OCI-LY7 (cell line): ENCODE measurements around the gene AK2. TPM values are rescaled to one million over a fixed set of nuclear protein-coding genes. Genes with fewer than 3 reads are reported as not detected.

ENCODE experiments used
- BruUV-seq: library from RNA; stranded (reverse); fragments of 400-500 nt; replicated peaks from 2 replicates; lab custom pipeline; 2021; lab: Mats Ljungman, UMichigan
- CTCF ChIA-PET: fragments of 300-600 bp; sonication (Branson Sonifier 250); formaldehyde crosslinking; loops from one replicate; lab custom pipeline; 2022; ENCODE audit warnings: antibody characterized with exemption; ENCODE audit not compliant: unreplicated experiment; lab: Charles Lee
- POLR2A ChIA-PET: fragments of 300-600 bp; sonication (Branson Sonifier 250); formaldehyde crosslinking; loops from one replicate; lab custom pipeline; 2022; ENCODE audit warnings: antibody characterized with exemption; lab: Charles Lee
- DNase-seq: peaks from one replicate; pipeline ENCODE4 v3.0.0-alpha.2; 2015; ENCODE audit warnings: low spot score
- H2AFZ ChIP-seq: fragments of 200-600 bp; sonication (generic), shearing (Covaris generic); 2 replicates; pipeline ENCODE4 v1.6.1; 2014; ENCODE audit warnings: mild to moderate bottlenecking, antibody characterized with exemption, low read length, moderate library complexity
- H3K27ac ChIP-seq: fragments of 200-600 bp; sonication (generic); 2 replicates; pipeline ENCODE4 v1.5.1; 2014; ENCODE audit warnings: mixed run types, low read depth, mild to moderate bottlenecking, moderate library complexity, low read length, inconsistent platforms; ENCODE audit not compliant: poor library complexity, severe bottlenecking
- H3K36me3 ChIP-seq: fragments of 200-600 bp; sonication (generic); 2 replicates; pipeline ENCODE4 v1.6.1; 2014; ENCODE audit warnings: mild to moderate bottlenecking, antibody characterized with exemption, low read length, moderate library complexity, mixed read lengths; ENCODE audit not compliant: insufficient read depth
- H3K4me1 ChIP-seq: fragments of 200-600 bp; sonication (generic); 2 replicates; pipeline ENCODE4 v1.5.1; 2014; ENCODE audit warnings: mild to moderate bottlenecking, low read length; ENCODE audit not compliant: insufficient read depth, poor library complexity, severe bottlenecking
- H3K4me2 ChIP-seq: fragments of 200-600 bp; sonication (generic); 2 replicates; pipeline ENCODE4 v1.6.1; 2014; ENCODE audit warnings: mild to moderate bottlenecking, low read length
- H3K4me3 ChIP-seq: fragments of 200-600 bp; sonication (generic); 2 replicates; pipeline ENCODE4 v1.5.1; 2014; ENCODE audit warnings: mild to moderate bottlenecking, low read depth, low read length; ENCODE audit not compliant: poor library complexity, severe bottlenecking
- H3K79me2 ChIP-seq: fragments of 200-600 bp; sonication (generic); 2 replicates; pipeline ENCODE4 v1.6.1; 2016; ENCODE audit warnings: low read depth, mild to moderate bottlenecking, low read length, moderate library complexity, mixed read lengths; ENCODE audit not compliant: insufficient read depth
- H3K9me2 ChIP-seq: fragments of 200-600 bp; sonication (generic); 2 replicates; pipeline ENCODE4 v1.6.1; 2016; ENCODE audit warnings: mild to moderate bottlenecking, low read length, mixed read lengths; ENCODE audit not compliant: insufficient read depth
- H3K9me3 ChIP-seq: fragments of 200-600 bp; sonication (generic); 2 replicates; pipeline ENCODE4 v1.6.1; 2014; ENCODE audit warnings: mild to moderate bottlenecking, mixed run types, low read length, mixed read lengths
- H4K20me1 ChIP-seq: fragments of 200-600 bp; sonication (generic); 2 replicates; pipeline ENCODE4 v1.6.1; 2014; ENCODE audit warnings: mild to moderate bottlenecking, antibody characterized with exemption, low read length, moderate library complexity, mixed read lengths; ENCODE audit not compliant: insufficient read depth
- CTCF ChIP-seq: fragments of 200-600 bp; sonication (generic); conservative IDR thresholded peaks from 2 replicates; pipeline ENCODE4 v1.5.1; 2014; ENCODE audit warnings: mild to moderate bottlenecking, antibody characterized with exemption, low read length, moderate library complexity, mixed read lengths
- EZH2phosphoT487 ChIP-seq: fragments of 200-600 bp; sonication (generic); IDR thresholded peaks from 2 replicates; pipeline ENCODE4 v1.6.1; 2018; ENCODE audit warnings: low read depth, borderline replicate concordance, mild to moderate bottlenecking, mixed run types, antibody characterized with exemption, low read length, moderate library complexity, mixed read lengths
- intact Hi-C: fragments of 100-400 bp; cut with micrococcal nuclease; formaldehyde crosslinking; loops from one replicate; pipeline ENCODE4 v1.10.0; 2022; ENCODE audit not compliant: unreplicated experiment
- total RNA-seq, 2 experiments: library from RNA; depleted of rRNA in 1 of 2; stranded (reverse); fragments of >200 nt in 1 of 2; shearing (Covaris generic) in 1 of 2; gene quantifications; 2 replicates each; pipeline ENCODE4 v1.2.3, GENCODE V29; 2014 to 2022

AK2 gene
- total RNA-seq, 2 experiments from 2014 or later = 185 to 298 TPM

GRCh38 chr1:32983020-32983419, 53.7 kb downstream of the AK2 start:
- Histone ChIP-seq H3K27ac (no peak overlapping the region), H3K79me2 (no peaks in the 10 kb centered on the region), H3K4me1 (peaks cover 25% of the 10 kb centered on the region), H3K4me3 (no peak overlapping the region), H3K36me3 (no peaks in the 10 kb centered on the region), H3K4me2 (no peak overlapping the region), H4K20me1 (no peaks in the 10 kb centered on the region), H2AFZ (no peak overlapping the region), H3K9me3 (no peaks in the 10 kb centered on the region), H3K9me2 (no peaks in the 10 kb centered on the region)
- intact Hi-C loops = no loop called here
- POLR2A ChIA-PET = no interaction called here
- CTCF ChIA-PET = no interaction called here
- BruUV-seq = no TSS peak
- TF ChIP-seq EZH2phosphoT487 (no peak), CTCF (no peak)
- no peak for DNase-seq

GRCh38 chr1:32981003-32981901, 55.4 kb downstream of the AK2 start:
- peaks cover 25% of the 10 kb centered on the region for H3K4me1 ChIP-seq
- no peaks in the 10 kb centered on the region for H3K9me3 ChIP-seq
- intact Hi-C loops = no loop called here
- ChIA-PET CTCF (interaction anchor here (0.5 to 1.5 kb wide), 3 partner anchors 9 to 24 kb away, joined by 3 read pairs; no protein-coding TSS in a partner anchor), POLR2A (interaction anchor here (0.5 to 2.2 kb wide), 14 partner anchors 9 to 591 kb away, joined by 3 to 17 read pairs (median 4); partner anchors contain the start of gene RNF19B)
- peak overlapping the region; percentile 55 for H3K27ac ChIP-seq
- TF ChIP-seq EZH2phosphoT487 (no peak), CTCF (no peak)
- peak overlapping the region; percentile 68 for H2AFZ ChIP-seq
- no peaks in the 10 kb centered on the region for H3K36me3 ChIP-seq
- H3K79me2 ChIP-seq = no peaks in the 10 kb centered on the region
- DNase-seq = peak; percentile 90
- no peaks in the 10 kb centered on the region for H3K9me2 ChIP-seq
- H3K4me2 ChIP-seq = peak overlapping the region; percentile 81
- BruUV-seq = no TSS peak
- peak overlapping the region; percentile 58 for H3K4me3 ChIP-seq
- no peaks in the 10 kb centered on the region for H4K20me1 ChIP-seq
